A673 (cell line): ENCODE data around the gene KANK4.

Experiments used
- CTCF ChIP-seq: fragments of 300-800, 200-600 bp; sonication (generic); conservative IDR thresholded peaks from 2 replicates; pipeline ENCODE4 v1.5.1; 2017; ENCODE audit warnings: low read depth, mild to moderate bottlenecking, antibody characterized with exemption, low read length, moderate library complexity, mixed read lengths
- EZH2 ChIP-seq: fragments of 200-600 bp; sonication (generic); IDR thresholded peaks from 2 replicates; pipeline ENCODE4 v1.6.1; 2017; ENCODE audit warnings: borderline replicate concordance, low read depth, mild to moderate bottlenecking, mixed read lengths, antibody characterized with exemption, low read length; ENCODE audit not compliant: poor library complexity, severe bottlenecking

- no peak for TF ChIP-seq EZH2
- TF ChIP-seq CTCF: no peak
These were observed 111.1 kb downstream of the KANK4 start for GRCh38 chr1:62208087-62208486.
